Mesenchymal stem cell (in vitro differentiated cells and primary cell): ENCODE data around the gene FRMD4B.

Experiments
- DNase-seq: peaks from one replicate; pipeline ENCODE4 v3.0.0-alpha.2; 2013
- H2AFZ ChIP-seq: one replicate; pipeline ENCODE4 v1.6.1; 2013; ENCODE audit warnings: low read depth, mild to moderate bottlenecking, control low read depth, inconsistent platforms, low read length, moderate library complexity
- H2AK5ac ChIP-seq: 2 replicates; pipeline ENCODE4 v1.6.1; 2013; ENCODE audit warnings: low read length, moderate library complexity, mild to moderate bottlenecking, inconsistent platforms; ENCODE audit not compliant: severe bottlenecking
- H2BK120ac ChIP-seq: one replicate; pipeline ENCODE4 v1.6.1; 2013; ENCODE audit warnings: low read depth, mild to moderate bottlenecking, inconsistent platforms, low read length, moderate library complexity
- H2BK12ac ChIP-seq, 2 experiments: one replicate each; pipeline ENCODE4 v1.6.1; 2013; ENCODE audit warnings: inconsistent platforms in 2 of 2, low read length in 2 of 2, mild to moderate bottlenecking in 2 of 2, moderate library complexity in 2 of 2, control low read depth in 1 of 2
- H2BK15ac ChIP-seq: one replicate; pipeline ENCODE4 v1.6.1; 2013; ENCODE audit warnings: mild to moderate bottlenecking, low read depth, inconsistent platforms; ENCODE audit not compliant: poor library complexity, severe bottlenecking
- H2BK5ac ChIP-seq: 2 replicates; pipeline ENCODE4 v1.6.1; 2013; ENCODE audit warnings: low read depth, mild to moderate bottlenecking, low read length, control low read depth, inconsistent platforms; ENCODE audit not compliant: poor library complexity, severe bottlenecking
- H3K14ac ChIP-seq, 2 experiments: one replicate each; pipeline ENCODE4 v1.6.1; 2013; ENCODE audit warnings: inconsistent platforms in 2 of 2, low read length in 2 of 2, control low read depth in 1 of 2, mild to moderate bottlenecking in 1 of 2, moderate library complexity in 1 of 2
- H3K18ac ChIP-seq, 2 experiments: one replicate each; pipeline ENCODE4 v1.6.1; 2013; ENCODE audit warnings: inconsistent platforms in 2 of 2, low read length in 2 of 2, control low read depth in 1 of 2, low read depth in 1 of 2, mild to moderate bottlenecking in 1 of 2
- H3K23ac ChIP-seq, 2 experiments: one replicate each; pipeline ENCODE4 v1.6.1; 2013; ENCODE audit warnings: inconsistent platforms in 2 of 2, low read length in 2 of 2, mild to moderate bottlenecking in 2 of 2, moderate library complexity in 2 of 2, control low read depth in 1 of 2
- H3K27ac ChIP-seq: 2 replicates; pipeline ENCODE4 v1.5.1; 2013; ENCODE audit warnings: mild to moderate bottlenecking, moderate library complexity, low read length, control low read depth, inconsistent platforms; ENCODE audit not compliant: poor library complexity, severe bottlenecking
- H3K27me3 ChIP-seq, 2 experiments: 2 replicates each; pipeline versions ENCODE4 v1.6.1 to v1.7.0; 2013; ENCODE audit warnings: low read length in 2 of 2, mild to moderate bottlenecking in 2 of 2, moderate library complexity in 2 of 2, control low read depth in 1 of 2, inconsistent platforms in 1 of 2; ENCODE audit not compliant: control insufficient read depth in 1 of 2, insufficient read depth in 1 of 2
- H3K36me3 ChIP-seq, 2 experiments: 2 replicates each; pipeline versions ENCODE4 v1.6.1 to v1.7.0; 2013; ENCODE audit warnings: low read length in 2 of 2, control low read depth in 1 of 2, inconsistent platforms in 1 of 2, low read depth in 1 of 2, mild to moderate bottlenecking in 1 of 2; ENCODE audit not compliant: insufficient read depth in 2 of 2, control insufficient read depth in 1 of 2
- H3K4ac ChIP-seq, 2 experiments: one replicate each; pipeline ENCODE4 v1.6.1; 2013; ENCODE audit warnings: inconsistent platforms in 2 of 2, low read length in 2 of 2, mild to moderate bottlenecking in 2 of 2, moderate library complexity in 2 of 2, control low read depth in 1 of 2, low read depth in 1 of 2
- H3K4me1 ChIP-seq: 2 replicates; pipeline ENCODE4 v1.6.1; 2013; ENCODE audit warnings: low read depth, low read length, control low read depth; ENCODE audit not compliant: control insufficient read depth, insufficient read depth
- H3K4me2 ChIP-seq: 2 replicates; pipeline ENCODE4 v1.6.1; 2013; ENCODE audit warnings: low read length, mild to moderate bottlenecking, inconsistent platforms; ENCODE audit not compliant: poor library complexity, severe bottlenecking
- H3K4me3 ChIP-seq, 2 experiments: 2 replicates each; pipeline versions ENCODE4 v1.5.1 to v1.7.0; 2013; ENCODE audit warnings: low read length in 2 of 2, mild to moderate bottlenecking in 2 of 2, control low read depth in 1 of 2, low read depth in 1 of 2; ENCODE audit not compliant: insufficient read depth in 1 of 2
- H3K79me1 ChIP-seq: replicated peaks from 2 replicates; pipeline ENCODE4 v1.6.1; 2013; ENCODE audit warnings: mild to moderate bottlenecking, control low read depth, low read length, inconsistent platforms; ENCODE audit not compliant: poor library complexity, severe bottlenecking
- H3K9ac ChIP-seq: 2 replicates; pipeline ENCODE4 v1.7.0; 2013; ENCODE audit warnings: mild to moderate bottlenecking, low read length, moderate library complexity
- H3K9me3 ChIP-seq: 2 replicates; pipeline ENCODE4 v1.7.0; 2013; ENCODE audit warnings: mild to moderate bottlenecking, low read length; ENCODE audit not compliant: control insufficient read depth
- H4K8ac ChIP-seq: one replicate; pipeline ENCODE4 v1.6.1; 2013; ENCODE audit warnings: inconsistent platforms, mild to moderate bottlenecking, low read length, moderate library complexity
- H4K91ac ChIP-seq: one replicate; pipeline ENCODE4 v1.6.1; 2013; ENCODE audit warnings: mild to moderate bottlenecking, low read length, inconsistent platforms
- whole genome bisulfite sequencing: methylation state at CpG from one replicate; pipeline ENCODE4 v1.1.7; 2013; ENCODE audit warnings: mixed read lengths; 5-methylcytosine and 5-hydroxymethylcytosine counted together

The FRMD4B gene

GRCh38 chr3:69207031-69207430 is 178.9 kb downstream of the FRMD4B start:
- H3K79me1 ChIP-seq, result peaks cover 3% of the 10 kb centered on the region
- no peak overlapping the region for H2BK120ac ChIP-seq
- H2AFZ ChIP-seq, result no peak overlapping the region
- no peak overlapping the region for H3K18ac ChIP-seq
- no peaks in the 10 kb centered on the region for H3K9me3 ChIP-seq
- no peak for DNase-seq
- H3K14ac ChIP-seq, result no peak overlapping the region
- H3K4me3 ChIP-seq, result no peak overlapping the region
- H3K9ac ChIP-seq, result no peak overlapping the region
- no peak overlapping the region for H3K4ac ChIP-seq
- H2AK5ac ChIP-seq, result no peak overlapping the region
- no peak overlapping the region for H4K8ac ChIP-seq
- H2BK12ac ChIP-seq, result no peak overlapping the region
- no peaks in the 10 kb centered on the region for H3K36me3 ChIP-seq
- no peak overlapping the region for H4K91ac ChIP-seq
- H3K27me3 ChIP-seq, result no peaks in the 10 kb centered on the region
- H3K23ac ChIP-seq, result no peak overlapping the region
- H3K4me1 ChIP-seq, result peaks cover 5% of the 10 kb centered on the region
- 100% methylated on average over 1 of the region's 1 CpG for WGBS
- no peak overlapping the region for H2BK5ac ChIP-seq
- no peak overlapping the region for H2BK15ac ChIP-seq
- no peak overlapping the region for H3K4me2 ChIP-seq
- no peak overlapping the region for H3K27ac ChIP-seq

- no peak overlapping the region for H4K91ac ChIP-seq
Observed at GRCh38 chr3:69205385-69205784, 180.5 kb downstream of the FRMD4B start.

GRCh38 chr3:69204315-69204957 is 181.5 kb downstream of the FRMD4B start:
- H3K23ac ChIP-seq, result no peak overlapping the region
- no peak overlapping the region for H2BK5ac ChIP-seq
- H3K9me3 ChIP-seq, result no peaks in the 10 kb centered on the region
- DNase-seq, result no peak
- H4K91ac ChIP-seq, result no peak overlapping the region
- H2BK15ac ChIP-seq, result no peak overlapping the region
- H3K9ac ChIP-seq, result no peak overlapping the region
- no peak overlapping the region for H4K8ac ChIP-seq
- no peak overlapping the region for H2AK5ac ChIP-seq
- no peaks in the 10 kb centered on the region for H3K27me3 ChIP-seq
- no peak overlapping the region for H3K4me3 ChIP-seq
- H2BK120ac ChIP-seq, result no peak overlapping the region
- peak overlapping the region; percentile 47 for H3K27ac ChIP-seq
- H3K4ac ChIP-seq, result no peak overlapping the region
- H3K18ac ChIP-seq, result no peak overlapping the region
- no peak overlapping the region for H2BK12ac ChIP-seq
- peak overlapping the region; percentile 61 for H3K4me2 ChIP-seq
- 74% methylated on average over 3 of the region's 8 CpGs for WGBS
- H3K79me1 ChIP-seq, result peaks cover 4% of the 10 kb centered on the region
- no peaks in the 10 kb centered on the region for H3K36me3 ChIP-seq
- peaks cover 9% of the 10 kb centered on the region for H3K4me1 ChIP-seq
- no peak overlapping the region for H2AFZ ChIP-seq
- no peak overlapping the region for H3K14ac ChIP-seq

More at GRCh38 chr3:69205385-69205784, 180.5 kb downstream of the FRMD4B start:
- DNase-seq, result no peak
- Histone ChIP-seq H3K14ac (no peak overlapping the region), H2AFZ (no peak overlapping the region), H3K4me2 (no peak overlapping the region), H2BK120ac (no peak overlapping the region), H4K8ac (no peak overlapping the region), H3K23ac (no peak overlapping the region), H3K27ac (no peak overlapping the region), H3K4me3 (no peak overlapping the region), H3K18ac (no peak overlapping the region), H2BK12ac (no peak overlapping the region), H3K79me1 (peaks cover 4% of the 10 kb centered on the region), H3K9me3 (no peaks in the 10 kb centered on the region), H2BK5ac (no peak overlapping the region), H3K27me3 (no peaks in the 10 kb centered on the region), H3K4me1 (peaks cover 8% of the 10 kb centered on the region), H2BK15ac (no peak overlapping the region), H3K9ac (no peak overlapping the region), H2AK5ac (no peak overlapping the region), H3K36me3 (no peaks in the 10 kb centered on the region), H3K4ac (no peak overlapping the region)
- 100% methylated on average over 1 of the region's 1 CpG for WGBS

- Histone ChIP-seq H2BK15ac (no peak overlapping the region), H3K14ac (no peak overlapping the region), H3K36me3 (no peaks in the 10 kb centered on the region), H2AFZ (no peak overlapping the region), H3K4ac (no peak overlapping the region), H3K4me3 (no peak overlapping the region), H3K4me2 (peak overlapping the region; percentile 61), H3K18ac (no peak overlapping the region), H3K4me1 (peaks cover 9% of the 10 kb centered on the region), H3K9ac (no peak overlapping the region), H3K23ac (no peak overlapping the region), H4K8ac (no peak overlapping the region), H2AK5ac (peak overlapping the region; percentile 71), H3K27me3 (no peaks in the 10 kb centered on the region), H3K9me3 (no peaks in the 10 kb centered on the region), H3K79me1 (peaks cover 4% of the 10 kb centered on the region), H2BK120ac (no peak overlapping the region), H2BK12ac (no peak overlapping the region), H3K27ac (peak overlapping the region; percentile 7), H4K91ac (no peak overlapping the region), H2BK5ac (no peak overlapping the region)
- no peak for DNase-seq
- 71% methylated on average over 5 of the region's 5 CpGs for WGBS
Observed at GRCh38 chr3:69203631-69204314, 182.1 kb downstream of the FRMD4B start.
